ENCODE measurements around the gene MICALL1.

- no peak for TF ChIP-seq POLR2A (IDR thresholded peaks at IDR 0.05)
- no peak for TF ChIP-seq CTCF (IDR thresholded peaks at IDR 0.05)
These were observed 13.3 kb upstream of the MICALL1 start for GRCh38 chr22:37892566-37893335.
